HCT116 (cell line): Measurements from ENCODE around the gene CCNE1. TPM values are rescaled to one million over a fixed set of nuclear protein-coding genes. Genes with fewer than 3 reads are reported as not detected.

Experiments
- ATAC-seq: fragments of 200-7000 bp; cut with Tn5 transposase; 2 replicates; pipeline ENCODE4 v1.9.1; 2020; ENCODE audit warnings: mild to moderate bottlenecking, moderate library complexity
- BruUV-seq: library from RNA; stranded (reverse); fragments of 400-500 nt; replicated peaks from 2 replicates; lab custom pipeline; 2021; lab: Mats Ljungman, UMichigan
- CTCF ChIA-PET: fragments of 300-600 bp; sonication (Branson Sonifier 250); formaldehyde crosslinking; loops from one replicate; lab custom pipeline; 2021; ENCODE audit warnings: antibody characterized with exemption; lab: Charles Lee
- POLR2A ChIA-PET: fragments of 300-600, 350-600 bp; sonication (Branson Sonifier 250); formaldehyde crosslinking; loops from one replicate; lab custom pipeline; 2021; ENCODE audit warnings: antibody characterized with exemption; lab: Charles Lee
- RAD21 ChIA-PET, 2 experiments: fragments of 300-600 bp; sonication (Branson Sonifier 250); formaldehyde crosslinking; loops; one replicate each; lab custom pipeline; 2023; ENCODE audit warnings: low total read pairs in 2 of 2; ENCODE audit not compliant: uncharacterized antibody in 2 of 2, unreplicated experiment in 2 of 2, low non-redundant PET in 1 of 2; lab: Charles Lee
- DNase-seq: peaks from one replicate; pipeline ENCODE4 v3.0.0-alpha.2; 2010; ENCODE audit warnings: low read depth, low spot score
- H2AFZ ChIP-seq: fragments of 200-600 bp; shearing (Covaris generic), sonication (generic); 2 replicates; pipeline ENCODE4 v1.6.1; 2017; ENCODE audit warnings: low read depth, mixed run types, mixed read lengths, antibody characterized with exemption, low read length; ENCODE audit not compliant: poor library complexity, severe bottlenecking
- H3K27ac ChIP-seq: 2 replicates; pipeline ENCODE4 v1.5.1; 2012; ENCODE audit warnings: low read depth, low read length
- H3K27me3 ChIP-seq: fragments of 200-600 bp; sonication (generic); 2 replicates; pipeline ENCODE4 v1.6.1; 2016; ENCODE audit warnings: mixed run types, low read length, mixed read lengths; ENCODE audit not compliant: insufficient read depth
- H3K36me3 ChIP-seq, 2 experiments: fragments of 200-500 bp in 1 of 2; fragments of 200-600 bp in 1 of 2; sonication (Bioruptor generic) in 1 of 2; sonication (generic) in 1 of 2; 2 replicates each; pipeline versions ENCODE4 v1.5.1 to v1.6.1; 2014 to 2016; ENCODE audit warnings: low read length in 2 of 2, inconsistent platforms in 1 of 2, mixed read lengths in 1 of 2, mixed run types in 1 of 2; ENCODE audit not compliant: insufficient read depth in 2 of 2, control insufficient read depth in 1 of 2
- H3K4me1 ChIP-seq, 2 experiments: fragments of 200-600 bp in 1 of 2; sonication (generic) in 1 of 2; 2 replicates each; pipeline versions ENCODE4 v1.5.1 to v1.6.1; 2012 to 2017; ENCODE audit warnings: low read length in 2 of 2, inconsistent platforms in 1 of 2, mild to moderate bottlenecking in 1 of 2, mixed read lengths in 1 of 2, mixed run types in 1 of 2, moderate library complexity in 1 of 2; ENCODE audit not compliant: insufficient read depth in 2 of 2, control insufficient read depth in 1 of 2
- H3K4me2 ChIP-seq: fragments of 200-600 bp; sonication (generic); 2 replicates; pipeline ENCODE4 v1.6.1; 2017; ENCODE audit warnings: mixed run types, low read length, mixed read lengths
- H3K4me3 ChIP-seq, 2 experiments: fragments of 200-600 bp in 1 of 2; sonication (generic) in 1 of 2; replicated peaks in 1 of 2; 2 replicates each; pipeline ENCODE4 v1.5.1; 2011 to 2016; ENCODE audit warnings: low read length in 2 of 2, control low read depth in 1 of 2, low read depth in 1 of 2, mild to moderate bottlenecking in 1 of 2, mixed read lengths in 1 of 2, mixed run types in 1 of 2
- H3K79me2 ChIP-seq: fragments of 200-600 bp; sonication (generic); 2 replicates; pipeline ENCODE4 v1.6.1; 2017; ENCODE audit warnings: mild to moderate bottlenecking, mixed run types, low read length, moderate library complexity, mixed read lengths; ENCODE audit not compliant: insufficient read depth
- H3K9ac ChIP-seq: fragments of 200-600 bp; sonication (generic); 2 replicates; pipeline ENCODE4 v1.6.1; 2016; ENCODE audit warnings: low read length, mixed read lengths
- H3K9me2 ChIP-seq: fragments of 200-600 bp; sonication (generic), shearing (Covaris generic); 2 replicates; pipeline ENCODE4 v1.6.1; 2017; ENCODE audit warnings: mixed run types, mild to moderate bottlenecking, moderate library complexity; ENCODE audit not compliant: insufficient read depth
- H3K9me3 ChIP-seq, 2 experiments: fragments of 200-500 bp in 1 of 2; fragments of 200-600 bp in 1 of 2; sonication (Bioruptor generic) in 1 of 2; sonication (generic) in 1 of 2; 2 replicates each; pipeline ENCODE4 v1.6.1; 2014 to 2017; ENCODE audit warnings: low read length in 2 of 2, mixed read lengths in 2 of 2, inconsistent platforms in 1 of 2, low read depth in 1 of 2, mild to moderate bottlenecking in 1 of 2, mixed run types in 1 of 2, moderate library complexity in 1 of 2; ENCODE audit not compliant: control insufficient read depth in 1 of 2, insufficient read depth in 1 of 2
- H4K20me1 ChIP-seq: fragments of 200-600 bp; sonication (generic), shearing (Covaris generic); 2 replicates; pipeline ENCODE4 v1.6.1; 2017; ENCODE audit warnings: mixed run types, mild to moderate bottlenecking, moderate library complexity; ENCODE audit not compliant: insufficient read depth
- CEBPB ChIP-seq: IDR thresholded peaks from 2 replicates; pipeline ENCODE4 v1.6.1; 2012; ENCODE audit warnings: low read depth
- EGR1 ChIP-seq: IDR thresholded peaks from 2 replicates; pipeline ENCODE4 v1.6.1; 2012; ENCODE audit warnings: low read depth
- EZH2phosphoT487 ChIP-seq: fragments of 200-600 bp; IDR thresholded peaks from 2 replicates; pipeline ENCODE4 v1.6.1; 2018; ENCODE audit warnings: antibody characterized with exemption, borderline replicate concordance
- FOSL1 ChIP-seq: IDR thresholded peaks from 2 replicates; pipeline ENCODE4 v1.6.1; 2012; ENCODE audit warnings: low read depth
- POLR2A ChIP-seq: IDR thresholded peaks from 2 replicates; pipeline ENCODE4 v1.7.0; 2011; ENCODE audit warnings: borderline replicate concordance; ENCODE audit not compliant: insufficient read depth, insufficient read length; ENCODE audit errors: extremely low read depth
- SIN3A ChIP-seq: IDR thresholded peaks from 2 replicates; pipeline ENCODE4 v1.6.1; 2012; ENCODE audit warnings: low read depth
- SP1 ChIP-seq: IDR thresholded peaks from 2 replicates; pipeline ENCODE4 v1.6.1; 2012; ENCODE audit warnings: low read depth
- SRF ChIP-seq: IDR thresholded peaks from 2 replicates; pipeline ENCODE4 v1.6.1; 2012; ENCODE audit warnings: low read depth
- ZNF274 ChIP-seq: fragments of 200-500 bp; sonication (Bioruptor generic); IDR thresholded peaks from 2 replicates; pipeline ENCODE4 v1.6.1; 2014; ENCODE audit warnings: mild to moderate bottlenecking, low read depth, low read length, inconsistent platforms
- intact Hi-C: fragments of 100-400 bp; cut with micrococcal nuclease; formaldehyde crosslinking; loops from 2 replicates; pipeline ENCODE4 v1.10.0; 2022
- total RNA-seq: library from RNA; stranded (reverse); gene quantifications from one replicate; pipeline ENCODE4 v1.2.1, GENCODE V29; 2021; ENCODE audit not compliant: unreplicated experiment
- TF ChIP-seq, protein P1 (sequence below): IDR thresholded peaks from 2 replicates; pipeline ENCODE4 v1.6.1; 2012; ENCODE audit warnings: low read depth
- TF ChIP-seq, protein P2 (sequence below): IDR thresholded peaks from 2 replicates; pipeline ENCODE4 v1.6.1; 2012
- TF ChIP-seq, protein P3 (sequence below): IDR thresholded peaks from 2 replicates; pipeline ENCODE4 v1.6.1; 2012

CCNE1 gene
- total RNA-seq, 1 experiment from 2014 or later = 29.3 TPM

DNA sequence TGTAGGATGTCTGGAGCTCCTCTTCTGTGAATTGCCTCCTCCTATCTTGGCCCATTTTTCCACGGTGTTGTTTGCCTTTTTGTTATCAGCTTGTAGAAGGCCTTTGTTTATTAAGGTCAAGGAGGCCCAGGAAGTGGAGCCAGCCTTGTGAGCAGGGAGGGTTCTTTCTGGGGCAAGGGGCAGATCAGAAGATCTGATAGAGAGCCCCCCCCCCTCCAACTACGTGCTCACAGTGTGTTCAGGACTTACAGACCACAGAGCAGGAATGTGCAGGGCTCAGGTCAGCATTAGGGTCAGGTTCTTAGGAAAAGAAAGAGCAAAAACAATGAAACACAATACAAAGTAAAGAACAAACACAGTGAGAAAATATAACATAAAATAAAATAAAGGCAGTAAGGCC lies 59.4 kb downstream of the CCNE1 start:
- no peak overlapping the region for H3K4me3 ChIP-seq

More for the DNA sequence above, 59.4 kb downstream of the CCNE1 start:
- Histone ChIP-seq H3K4me1 (peaks cover 0 to 16% of the 10 kb centered on the region in 2 experiments; a peak in 3 of 4 replicates), H4K20me1 (no peaks in the 10 kb centered on the region), H2AFZ (no peak overlapping the region), H3K36me3 (no peaks in the 10 kb centered on the region), H3K27ac (no peak overlapping the region), H3K9me2 (no peaks in the 10 kb centered on the region), H3K27me3 (no peaks in the 10 kb centered on the region), H3K4me2 (no peak overlapping the region), H3K9ac (no peak overlapping the region), H3K9me3 (no peaks in the 10 kb centered on the region), H3K79me2 (no peaks in the 10 kb centered on the region)
- ChIA-PET CTCF (interaction anchor here (0.9 to 4.4 kb wide), 2 partner anchors 141 to 142 kb away, joined by 3 to 37 read pairs; no protein-coding TSS in a partner anchor), RAD21 (no interaction called here), POLR2A (no interaction called here)
- no TSS peak for BruUV-seq
- TF ChIP-seq, protein P1, sequence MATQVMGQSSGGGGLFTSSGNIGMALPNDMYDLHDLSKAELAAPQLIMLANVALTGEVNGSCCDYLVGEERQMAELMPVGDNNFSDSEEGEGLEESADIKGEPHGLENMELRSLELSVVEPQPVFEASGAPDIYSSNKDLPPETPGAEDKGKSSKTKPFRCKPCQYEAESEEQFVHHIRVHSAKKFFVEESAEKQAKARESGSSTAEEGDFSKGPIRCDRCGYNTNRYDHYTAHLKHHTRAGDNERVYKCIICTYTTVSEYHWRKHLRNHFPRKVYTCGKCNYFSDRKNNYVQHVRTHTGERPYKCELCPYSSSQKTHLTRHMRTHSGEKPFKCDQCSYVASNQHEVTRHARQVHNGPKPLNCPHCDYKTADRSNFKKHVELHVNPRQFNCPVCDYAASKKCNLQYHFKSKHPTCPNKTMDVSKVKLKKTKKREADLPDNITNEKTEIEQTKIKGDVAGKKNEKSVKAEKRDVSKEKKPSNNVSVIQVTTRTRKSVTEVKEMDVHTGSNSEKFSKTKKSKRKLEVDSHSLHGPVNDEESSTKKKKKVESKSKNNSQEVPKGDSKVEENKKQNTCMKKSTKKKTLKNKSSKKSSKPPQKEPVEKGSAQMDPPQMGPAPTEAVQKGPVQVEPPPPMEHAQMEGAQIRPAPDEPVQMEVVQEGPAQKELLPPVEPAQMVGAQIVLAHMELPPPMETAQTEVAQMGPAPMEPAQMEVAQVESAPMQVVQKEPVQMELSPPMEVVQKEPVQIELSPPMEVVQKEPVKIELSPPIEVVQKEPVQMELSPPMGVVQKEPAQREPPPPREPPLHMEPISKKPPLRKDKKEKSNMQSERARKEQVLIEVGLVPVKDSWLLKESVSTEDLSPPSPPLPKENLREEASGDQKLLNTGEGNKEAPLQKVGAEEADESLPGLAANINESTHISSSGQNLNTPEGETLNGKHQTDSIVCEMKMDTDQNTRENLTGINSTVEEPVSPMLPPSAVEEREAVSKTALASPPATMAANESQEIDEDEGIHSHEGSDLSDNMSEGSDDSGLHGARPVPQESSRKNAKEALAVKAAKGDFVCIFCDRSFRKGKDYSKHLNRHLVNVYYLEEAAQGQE = no peak
- no peak for TF ChIP-seq EGR1
- TF ChIP-seq, protein P2, sequence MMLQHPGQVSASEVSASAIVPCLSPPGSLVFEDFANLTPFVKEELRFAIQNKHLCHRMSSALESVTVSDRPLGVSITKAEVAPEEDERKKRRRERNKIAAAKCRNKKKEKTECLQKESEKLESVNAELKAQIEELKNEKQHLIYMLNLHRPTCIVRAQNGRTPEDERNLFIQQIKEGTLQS = no peak
- no peak for TF ChIP-seq SRF
- no peak for TF ChIP-seq CEBPB
- TF ChIP-seq SIN3A = no peak
- TF ChIP-seq POLR2A = no peak
- no peak for TF ChIP-seq SP1
- TF ChIP-seq ZNF274 = no peak
- TF ChIP-seq FOSL1 = no peak
- no peak for TF ChIP-seq EZH2phosphoT487
- TF ChIP-seq, protein P3, sequence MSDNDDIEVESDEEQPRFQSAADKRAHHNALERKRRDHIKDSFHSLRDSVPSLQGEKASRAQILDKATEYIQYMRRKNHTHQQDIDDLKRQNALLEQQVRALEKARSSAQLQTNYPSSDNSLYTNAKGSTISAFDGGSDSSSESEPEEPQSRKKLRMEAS = no peak
- intact Hi-C loops = loop anchor here (5.0 kb wide), 2 partner anchors 109 to 259 kb away; no protein-coding TSS in a partner anchor
- no peak for ATAC-seq
- DNase-seq = no peak
